ENCODE measurements around the gene RAP1GAP2. TPM values are rescaled to one million over a fixed set of nuclear protein-coding genes. Genes with fewer than 3 reads are reported as not detected.
"Not testable (repeated sequence)": the region's sequence is repeated elsewhere in the genome, so short reads cannot be mapped to it uniquely, and the experiment has no call there.

The RAP1GAP2 gene
- total and polyA plus RNA-seq, 7 donors = 4.8 to 14.7 (median 12.5) TPM

- DNase-seq = peak; percentile 46
- Histone ChIP-seq H3K4me1 (peaks cover 0 to 16% (median 9%) of the 10 kb centered on the region in 4 donors), H3K27me3 (no peaks in the 10 kb centered on the region), H3K4me3 (no peak overlapping the region), H3K36me3 (peaks cover 0 to 30% (median 10%) of the 10 kb centered on the region in 4 donors), H3K27ac (peak overlapping the region in 2 of 4 donors; percentile 44 to 67), H3K9me3 (no peaks in the 10 kb centered on the region)
- WGBS, 2 donors = 86 to 87% methylated on average over 22 of the region's 22 CpGs
- TF ChIP-seq POLR2A (IDR thresholded peaks at IDR 0.05) (no peak), EP300 (IDR thresholded peaks at IDR 0.05) (no peak), POLR2AphosphoS5 (IDR thresholded peaks at IDR 0.05) (no peak)
- TF ChIP-seq, protein P1, sequence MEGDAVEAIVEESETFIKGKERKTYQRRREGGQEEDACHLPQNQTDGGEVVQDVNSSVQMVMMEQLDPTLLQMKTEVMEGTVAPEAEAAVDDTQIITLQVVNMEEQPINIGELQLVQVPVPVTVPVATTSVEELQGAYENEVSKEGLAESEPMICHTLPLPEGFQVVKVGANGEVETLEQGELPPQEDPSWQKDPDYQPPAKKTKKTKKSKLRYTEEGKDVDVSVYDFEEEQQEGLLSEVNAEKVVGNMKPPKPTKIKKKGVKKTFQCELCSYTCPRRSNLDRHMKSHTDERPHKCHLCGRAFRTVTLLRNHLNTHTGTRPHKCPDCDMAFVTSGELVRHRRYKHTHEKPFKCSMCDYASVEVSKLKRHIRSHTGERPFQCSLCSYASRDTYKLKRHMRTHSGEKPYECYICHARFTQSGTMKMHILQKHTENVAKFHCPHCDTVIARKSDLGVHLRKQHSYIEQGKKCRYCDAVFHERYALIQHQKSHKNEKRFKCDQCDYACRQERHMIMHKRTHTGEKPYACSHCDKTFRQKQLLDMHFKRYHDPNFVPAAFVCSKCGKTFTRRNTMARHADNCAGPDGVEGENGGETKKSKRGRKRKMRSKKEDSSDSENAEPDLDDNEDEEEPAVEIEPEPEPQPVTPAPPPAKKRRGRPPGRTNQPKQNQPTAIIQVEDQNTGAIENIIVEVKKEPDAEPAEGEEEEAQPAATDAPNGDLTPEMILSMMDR (IDR thresholded peaks at IDR 0.05) = no peak
- intact Hi-C loops (cut with DNase I) = no loop called here
Measured at GRCh38 chr17:2995377-2995776, 199.1 kb downstream of the RAP1GAP2 start.

DNA sequence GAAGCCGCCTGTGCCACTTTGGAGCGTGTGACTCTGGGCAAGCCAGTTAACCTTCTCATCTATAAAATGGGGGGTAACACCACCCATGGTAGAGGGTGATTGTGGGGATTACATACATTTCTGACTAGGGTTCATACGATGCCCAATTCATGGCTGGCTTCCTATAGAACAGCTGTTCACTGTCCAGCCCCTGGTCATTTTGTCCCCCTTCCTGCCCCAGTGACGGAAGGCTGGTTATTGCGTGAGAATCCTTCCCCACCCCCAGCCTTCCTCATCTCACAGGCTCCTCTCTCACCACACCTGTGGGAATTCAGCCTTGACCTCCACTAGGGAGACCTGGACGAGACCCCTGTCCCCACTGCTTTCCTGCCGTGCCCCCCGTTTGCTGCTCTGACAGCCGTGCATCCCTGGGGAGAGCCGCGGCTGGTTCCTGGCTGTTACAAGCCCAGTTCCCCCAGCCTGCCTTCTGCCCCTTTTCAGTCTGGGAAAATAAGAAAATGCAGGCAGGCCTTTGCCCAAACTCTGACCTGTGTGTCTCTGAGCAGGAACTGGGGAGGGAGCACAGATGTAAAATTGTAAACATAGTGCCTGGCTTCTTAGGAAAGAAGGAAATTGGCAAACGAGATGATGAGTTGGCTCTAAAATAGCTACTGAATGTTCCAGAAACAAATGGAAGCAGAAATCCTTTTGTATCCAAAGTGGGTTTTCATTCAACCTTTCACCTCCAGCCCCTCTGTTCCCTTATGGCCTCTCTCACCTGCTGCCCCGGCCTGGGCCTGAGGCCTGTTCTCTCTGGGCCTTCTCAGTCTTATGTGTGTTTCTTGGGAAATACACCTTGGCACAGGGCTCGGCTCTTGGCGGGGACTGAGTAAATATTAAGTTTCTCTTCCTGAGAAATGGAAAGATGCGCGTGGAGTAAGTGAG lies 199.9 kb downstream of the RAP1GAP2 start:
- WGBS, 2 donors = 82 to 84% methylated on average over 17 of the region's 17 CpGs
- H3K27me3 ChIP-seq = no peaks in the 10 kb centered on the region
- peak overlapping the region; percentile 44 to 67 (median 54) for H3K27ac ChIP-seq
- TF ChIP-seq POLR2A (IDR thresholded peaks at IDR 0.05) (no peak), POLR2AphosphoS5 (IDR thresholded peaks at IDR 0.05) (no peak)
- TF ChIP-seq, protein P1 (IDR thresholded peaks at IDR 0.05) = no peak
- intact Hi-C loops (cut with DNase I) = no loop called here
- H3K4me1 ChIP-seq = peaks cover 0 to 16% (median 9%) of the 10 kb centered on the region in 4 donors
- peak; percentile 64 for DNase-seq
- H3K9me3 ChIP-seq = no peaks in the 10 kb centered on the region
- peaks cover 0 to 28% (median 10%) of the 10 kb centered on the region in 4 donors for H3K36me3 ChIP-seq
- no peak overlapping the region for H3K4me3 ChIP-seq

GRCh38 chr17:2996810-2997670 lies 200.8 kb downstream of the RAP1GAP2 start:
- no peaks in the 10 kb centered on the region for H3K9me3 ChIP-seq
- H3K27me3 ChIP-seq = no peaks in the 10 kb centered on the region
- intact Hi-C loops (cut with DNase I) = no loop called here
- H3K4me1 ChIP-seq = peaks cover 0 to 16% (median 9%) of the 10 kb centered on the region in 4 donors
- no peak overlapping the region for H3K4me3 ChIP-seq
- peaks cover 0 to 19% (median 3%) of the 10 kb centered on the region in 4 donors for H3K36me3 ChIP-seq
- 90 to 92% methylated on average over 11 of the region's 11 CpGs for WGBS, 2 donors
- TF ChIP-seq POLR2AphosphoS5 (IDR thresholded peaks at IDR 0.05) (no peak), POLR2A (IDR thresholded peaks at IDR 0.05) (no peak), EP300 (IDR thresholded peaks at IDR 0.05) (no peak)
- TF ChIP-seq, protein P1 (IDR thresholded peaks at IDR 0.05) = no peak
- DNase-seq = peak; percentile 14
- H3K27ac ChIP-seq = peak overlapping the region; percentile 44 to 67 (median 54)

GRCh38 chr17:2998469-2998901 lies 202.2 kb downstream of the RAP1GAP2 start:
- peaks cover 0 to 13% (median 2%) of the 10 kb centered on the region in 4 donors for H3K36me3 ChIP-seq
- H3K27me3 ChIP-seq; H3K4me3 ChIP-seq; H3K9me3 ChIP-seq; intact Hi-C loops (cut with DNase I); H3K27ac ChIP-seq: not testable (repeated sequence)
- DNase-seq = peak; percentile 0
- H3K4me1 ChIP-seq = peaks cover 0 to 24% (median 14%) of the 10 kb centered on the region in 4 donors
- WGBS, 2 donors = 95 to 97% methylated on average over 9 of the region's 9 CpGs

All from sigmoid colon (tissue), 7 donors.